ENCODE data around the gene SQOR.

- TF ChIP-seq EP300 (IDR thresholded peaks at IDR 0.05) (no peak), POLR2A (IDR thresholded peaks at IDR 0.05) (no peak)
These were observed 84.7 kb downstream of the SQOR start for GRCh38 chr15:45719490-45719889.

Data from stomach (tissue), 4 donors.